HL-60 (cell line): ENCODE measurements around the gene WT1.

Experiments used
- DNase-seq, 2 experiments: peaks; one replicate each; pipeline ENCODE4 v3.0.0-alpha.2; 2010 to 2020; ENCODE audit warnings: low read depth in 1 of 2, low spot score in 1 of 2
- H3K27ac ChIP-seq: fragments of 250-450 bp; sonication (Bioruptor Pico); replicated peaks from 2 replicates; pipeline ENCODE4 v1.5.1; 2020; ENCODE audit warnings: mild to moderate bottlenecking, moderate library complexity
- H3K27me3 ChIP-seq: fragments of 250-450 bp; sonication (Bioruptor Pico); 2 replicates; pipeline ENCODE4 v1.5.1; 2021; ENCODE audit warnings: mild to moderate bottlenecking, moderate library complexity; ENCODE audit not compliant: insufficient read depth, poor library complexity, severe bottlenecking
- H3K4me3 ChIP-seq: replicated peaks from 2 replicates; pipeline ENCODE4 v1.5.1; 2011; ENCODE audit warnings: mild to moderate bottlenecking, control low read depth, low read length; ENCODE audit not compliant: insufficient read depth
- CTCF ChIP-seq: IDR thresholded peaks from one replicate; pipeline ENCODE4 v1.5.1; 2011; ENCODE audit warnings: low read length, control low read depth, inconsistent platforms; ENCODE audit not compliant: insufficient read depth
- GABPA ChIP-seq: IDR thresholded peaks from 2 replicates; pipeline ENCODE4 v1.6.1; 2012; ENCODE audit warnings: low read depth
- POLR2AphosphoS5 ChIP-seq: IDR thresholded peaks from 2 replicates; pipeline ENCODE4 v1.6.1; 2012; ENCODE audit warnings: low read depth
- SPI1 ChIP-seq: IDR thresholded peaks from 2 replicates; pipeline ENCODE4 v1.6.1; 2012; ENCODE audit warnings: low read depth, mild to moderate bottlenecking, borderline replicate concordance
- TF ChIP-seq, protein P1 (sequence below): IDR thresholded peaks from 2 replicates; pipeline ENCODE4 v1.6.1; 2012; ENCODE audit warnings: low read depth; ENCODE audit not compliant: insufficient replicate concordance

WT1 gene

DNA sequence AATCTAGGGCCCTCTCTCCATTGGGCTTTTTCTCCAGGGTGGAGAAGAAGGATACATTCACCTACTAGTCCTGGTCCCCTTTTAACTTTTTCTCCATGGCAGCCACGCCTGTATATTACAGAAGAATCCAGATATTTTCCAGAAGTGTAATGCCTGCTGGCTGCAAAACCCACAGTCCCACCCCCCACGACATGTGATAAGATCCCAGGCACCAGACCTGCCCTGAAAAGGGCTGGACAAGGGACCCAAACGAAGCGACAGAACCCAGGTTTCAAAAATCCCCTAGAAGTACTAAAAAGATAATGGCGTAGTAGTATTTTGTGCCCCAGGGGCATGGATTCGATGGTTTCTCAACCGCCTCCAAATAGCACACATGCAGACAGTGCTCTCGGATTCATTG lies 2.8 kb downstream of the WT1 start:
- DNase-seq, result no peak
- H3K27ac ChIP-seq, result no peak overlapping the region
- no peaks in the 10 kb centered on the region for H3K27me3 ChIP-seq
- TF ChIP-seq, protein P1, sequence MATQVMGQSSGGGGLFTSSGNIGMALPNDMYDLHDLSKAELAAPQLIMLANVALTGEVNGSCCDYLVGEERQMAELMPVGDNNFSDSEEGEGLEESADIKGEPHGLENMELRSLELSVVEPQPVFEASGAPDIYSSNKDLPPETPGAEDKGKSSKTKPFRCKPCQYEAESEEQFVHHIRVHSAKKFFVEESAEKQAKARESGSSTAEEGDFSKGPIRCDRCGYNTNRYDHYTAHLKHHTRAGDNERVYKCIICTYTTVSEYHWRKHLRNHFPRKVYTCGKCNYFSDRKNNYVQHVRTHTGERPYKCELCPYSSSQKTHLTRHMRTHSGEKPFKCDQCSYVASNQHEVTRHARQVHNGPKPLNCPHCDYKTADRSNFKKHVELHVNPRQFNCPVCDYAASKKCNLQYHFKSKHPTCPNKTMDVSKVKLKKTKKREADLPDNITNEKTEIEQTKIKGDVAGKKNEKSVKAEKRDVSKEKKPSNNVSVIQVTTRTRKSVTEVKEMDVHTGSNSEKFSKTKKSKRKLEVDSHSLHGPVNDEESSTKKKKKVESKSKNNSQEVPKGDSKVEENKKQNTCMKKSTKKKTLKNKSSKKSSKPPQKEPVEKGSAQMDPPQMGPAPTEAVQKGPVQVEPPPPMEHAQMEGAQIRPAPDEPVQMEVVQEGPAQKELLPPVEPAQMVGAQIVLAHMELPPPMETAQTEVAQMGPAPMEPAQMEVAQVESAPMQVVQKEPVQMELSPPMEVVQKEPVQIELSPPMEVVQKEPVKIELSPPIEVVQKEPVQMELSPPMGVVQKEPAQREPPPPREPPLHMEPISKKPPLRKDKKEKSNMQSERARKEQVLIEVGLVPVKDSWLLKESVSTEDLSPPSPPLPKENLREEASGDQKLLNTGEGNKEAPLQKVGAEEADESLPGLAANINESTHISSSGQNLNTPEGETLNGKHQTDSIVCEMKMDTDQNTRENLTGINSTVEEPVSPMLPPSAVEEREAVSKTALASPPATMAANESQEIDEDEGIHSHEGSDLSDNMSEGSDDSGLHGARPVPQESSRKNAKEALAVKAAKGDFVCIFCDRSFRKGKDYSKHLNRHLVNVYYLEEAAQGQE, result no peak
- TF ChIP-seq CTCF (no peak), SPI1 (no peak), GABPA (no peak), POLR2AphosphoS5 (no peak)
- H3K4me3 ChIP-seq, result no peak overlapping the region

- Histone ChIP-seq H3K4me3 (no peak overlapping the region), H3K27me3 (no peaks in the 10 kb centered on the region), H3K27ac (no peak overlapping the region)
- TF ChIP-seq, protein P1, result no peak
- no peak for TF ChIP-seq CTCF
- no peak for TF ChIP-seq SPI1
- no peak for TF ChIP-seq POLR2AphosphoS5
- no peak for TF ChIP-seq GABPA
- no peak for DNase-seq
Measured at GRCh38 chr11:32430568-32431381, 4.6 kb downstream of the WT1 start.

GRCh38 chr11:32429477-32429876 lies 5.9 kb downstream of the WT1 start:
- TF ChIP-seq CTCF (no peak), GABPA (no peak), SPI1 (no peak), POLR2AphosphoS5 (no peak)
- TF ChIP-seq, protein P1, result no peak
- no peak for DNase-seq
- Histone ChIP-seq H3K27ac (no peak overlapping the region), H3K27me3 (no peaks in the 10 kb centered on the region), H3K4me3 (no peak overlapping the region)
